ENCODE data around the gene AADACL4. TPM values are rescaled to one million over a fixed set of nuclear protein-coding genes. Genes with fewer than 3 reads are reported as not detected.

The AADACL4 gene
- total RNA-seq, 1 experiment from 2014 or later = not detected

- Histone ChIP-seq H2AFZ (ENCODE audit: low read length) (no peak overlapping the region), H4K91ac (ENCODE audit: insufficient read length, low read depth, low read length) (no peak overlapping the region), H3K27ac (ENCODE audit: insufficient read length, low read depth, low read length) (no peak overlapping the region), H2BK12ac (ENCODE audit: insufficient read length, low read depth, low read length) (no peak overlapping the region), H3K23me2 (ENCODE audit: insufficient read length, low read depth, low read length, poor library complexity, severe bottlenecking) (no peaks in the 10 kb centered on the region), H3K4me1 (ENCODE audit: insufficient read depth, low read length) (no peaks in the 10 kb centered on the region; the same call in 1 of the 2 replicates), H2BK20ac (ENCODE audit: low read depth, low read length, poor library complexity, severe bottlenecking) (no peak overlapping the region), H4K20me1 (ENCODE audit: control insufficient read depth, insufficient read depth, insufficient read length) (no peaks in the 10 kb centered on the region), H2AK5ac (ENCODE audit: insufficient read length, low read length) (no peak overlapping the region), H4K5ac (ENCODE audit: insufficient read length, low read depth, low read length) (no peak overlapping the region), H3K56ac (ENCODE audit: insufficient read length, low read depth, low read length) (no peak overlapping the region), H2BK15ac (ENCODE audit: low read depth, low read length) (no peak overlapping the region), H3K27me3 (ENCODE audit: insufficient read depth, low read length) (no peaks in the 10 kb centered on the region), H2BK5ac (ENCODE audit: insufficient read length, low read length) (no peak overlapping the region), H3K14ac (ENCODE audit: insufficient read depth, low read length) (no peak overlapping the region), H3K4me2 (ENCODE audit: insufficient read depth, insufficient read length, low read length) (no peak overlapping the region), H3K9ac (ENCODE audit: extremely low read depth, insufficient read length, low read length) (no peak overlapping the region), H3K9me3 (ENCODE audit: control insufficient read depth, low read depth, low read length) (peaks cover 4% of the 10 kb centered on the region), H3T11ph (ENCODE audit: low read length) (no peak overlapping the region), H4K8ac (replicated peaks; ENCODE audit: insufficient read length, low read depth, low read length) (no peak overlapping the region), H3K79me2 (ENCODE audit: insufficient read depth, low read length) (no peaks in the 10 kb centered on the region), H3K23ac (ENCODE audit: insufficient read length, low read depth, low read length) (no peak overlapping the region), H3K79me1 (ENCODE audit: insufficient read depth, low read depth, low read length, poor library complexity, severe bottlenecking) (no peaks in the 10 kb centered on the region), H3K4ac (ENCODE audit: low read depth, low read length) (no peak overlapping the region), H3K18ac (ENCODE audit: insufficient read length, low read depth, low read length) (no peak overlapping the region), H2BK120ac (ENCODE audit: low read depth, low read length, poor library complexity, severe bottlenecking) (no peak overlapping the region)
- TF ChIP-seq, protein P1, sequence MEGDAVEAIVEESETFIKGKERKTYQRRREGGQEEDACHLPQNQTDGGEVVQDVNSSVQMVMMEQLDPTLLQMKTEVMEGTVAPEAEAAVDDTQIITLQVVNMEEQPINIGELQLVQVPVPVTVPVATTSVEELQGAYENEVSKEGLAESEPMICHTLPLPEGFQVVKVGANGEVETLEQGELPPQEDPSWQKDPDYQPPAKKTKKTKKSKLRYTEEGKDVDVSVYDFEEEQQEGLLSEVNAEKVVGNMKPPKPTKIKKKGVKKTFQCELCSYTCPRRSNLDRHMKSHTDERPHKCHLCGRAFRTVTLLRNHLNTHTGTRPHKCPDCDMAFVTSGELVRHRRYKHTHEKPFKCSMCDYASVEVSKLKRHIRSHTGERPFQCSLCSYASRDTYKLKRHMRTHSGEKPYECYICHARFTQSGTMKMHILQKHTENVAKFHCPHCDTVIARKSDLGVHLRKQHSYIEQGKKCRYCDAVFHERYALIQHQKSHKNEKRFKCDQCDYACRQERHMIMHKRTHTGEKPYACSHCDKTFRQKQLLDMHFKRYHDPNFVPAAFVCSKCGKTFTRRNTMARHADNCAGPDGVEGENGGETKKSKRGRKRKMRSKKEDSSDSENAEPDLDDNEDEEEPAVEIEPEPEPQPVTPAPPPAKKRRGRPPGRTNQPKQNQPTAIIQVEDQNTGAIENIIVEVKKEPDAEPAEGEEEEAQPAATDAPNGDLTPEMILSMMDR (conservative IDR thresholded peaks at IDR 0.05) = no peak
- WGBS (ENCODE audit: extremely low coverage, insufficient read length, low lambda C conversion rate) = no CpG with 5 or more reads among the region's 3 CpGs
- Mint-ChIP-seq H3K36me3 (ENCODE audit: insufficient read depth in 1 of 3, low read depth in 3 of 3) (peaks cover 3 to 10% (median 4%) of the 10 kb centered on the region in 3 experiments; a peak in 4 of 7 replicates), H3K27me3 (ENCODE audit: low read depth) (peaks cover 1% of the 10 kb centered on the region), H3K4me3 (no peak overlapping the region), H3K9me3 (peaks cover 4 to 13% of the 10 kb centered on the region in 2 experiments; a peak in 4 of 5 replicates), H3K27ac (no peak overlapping the region), H3K4me1 (no peaks in the 10 kb centered on the region)
- no peak for DNase-seq
Observed at GRCh38 chr1:12706061-12706460, 62.2 kb downstream of the AADACL4 start.

Data from H9 (cell line).